HUES6 (cell line): ENCODE results near the gene APOL5.
"Not testable (repeated sequence)": the region's sequence is repeated elsewhere in the genome, so short reads cannot be mapped to it uniquely, and the experiment has no call there.

Experiments
- H3K27ac ChIP-seq: 2 replicates; pipeline ENCODE4 v1.7.0; 2013; ENCODE audit warnings: low read depth, mild to moderate bottlenecking, low read length, inconsistent platforms
- H3K27me3 ChIP-seq: 2 replicates; pipeline ENCODE4 v1.6.1; 2013; ENCODE audit warnings: low read length; ENCODE audit not compliant: control insufficient read depth, insufficient read depth
- H3K36me3 ChIP-seq: 2 replicates; pipeline ENCODE4 v1.6.1; 2013; ENCODE audit warnings: low read length; ENCODE audit not compliant: control insufficient read depth, insufficient read depth
- H3K4me1 ChIP-seq: 2 replicates; pipeline ENCODE4 v1.6.1; 2013; ENCODE audit warnings: low read length; ENCODE audit not compliant: control insufficient read depth, insufficient read depth
- H3K4me3 ChIP-seq: 2 replicates; pipeline ENCODE4 v1.5.1; 2013; ENCODE audit warnings: low read depth, low read length
- H3K9ac ChIP-seq: one replicate; pipeline ENCODE4 v1.6.1; 2013; ENCODE audit warnings: mild to moderate bottlenecking, low read length
- H3K9me3 ChIP-seq: 2 replicates; pipeline ENCODE4 v1.6.1; 2013; ENCODE audit warnings: low read depth, low read length; ENCODE audit not compliant: control insufficient read depth, insufficient read depth

The APOL5 gene

DNA sequence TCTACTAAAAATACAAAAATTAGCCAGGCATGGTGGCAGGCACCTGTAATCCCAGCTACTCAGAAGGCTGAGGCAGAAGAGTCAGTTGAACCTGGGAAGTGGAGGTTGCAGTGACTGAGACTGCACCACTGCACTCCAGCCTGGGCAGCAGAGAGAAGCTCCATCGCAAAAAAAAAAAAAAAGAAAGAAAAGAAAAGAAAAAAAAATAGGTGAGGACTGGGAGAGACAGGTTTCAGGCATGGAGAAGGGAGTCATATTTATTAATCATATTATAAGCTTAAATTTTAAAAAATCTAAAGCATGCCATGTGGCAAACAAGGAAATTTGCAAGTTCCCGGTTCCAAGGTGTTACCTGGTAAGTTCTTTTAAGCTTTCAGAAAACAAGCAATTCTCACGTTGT lies at the start of gene APOL5:
APOL5 (plus strand) TSS at position 301 of the 400 bp plus-strand sequence; CDS start at position 301, 0 bp downstream.
- Histone ChIP-seq H3K9me3 (peaks cover 8% of the 10 kb centered on the region; the same call in 1 of the 2 replicates), H3K36me3 (no peaks in the 10 kb centered on the region), H3K9ac (no peak within 1 kb of the TSS), H3K27me3 (no peaks in the 10 kb centered on the region), H3K4me3 (no peak within 1 kb of the TSS), H3K4me1 (no peaks in the 10 kb centered on the region), H3K27ac (no peak within 1 kb of the TSS)

GRCh38 chr22:35674335-35674734 lies 43.3 kb upstream of the APOL5 start:
- H3K4me3 ChIP-seq: no peak overlapping the region
- H3K4me1 ChIP-seq: no peaks in the 10 kb centered on the region; the same call in 1 of the 2 replicates
- no peaks in the 10 kb centered on the region for H3K36me3 ChIP-seq
- no peaks in the 10 kb centered on the region for H3K27me3 ChIP-seq
- H3K9me3 ChIP-seq: peaks cover 28% of the 10 kb centered on the region
- no peak overlapping the region for H3K9ac ChIP-seq
- H3K27ac ChIP-seq: no peak overlapping the region

- H3K4me1 ChIP-seq, H3K9ac ChIP-seq, H3K4me3 ChIP-seq, H3K27ac ChIP-seq, H3K27me3 ChIP-seq, H3K36me3 ChIP-seq: not testable (repeated sequence)
- peaks cover 22% of the 10 kb centered on the region for H3K9me3 ChIP-seq
These were observed 41.6 kb upstream of the APOL5 start for GRCh38 chr22:35676065-35676464.

DNA sequence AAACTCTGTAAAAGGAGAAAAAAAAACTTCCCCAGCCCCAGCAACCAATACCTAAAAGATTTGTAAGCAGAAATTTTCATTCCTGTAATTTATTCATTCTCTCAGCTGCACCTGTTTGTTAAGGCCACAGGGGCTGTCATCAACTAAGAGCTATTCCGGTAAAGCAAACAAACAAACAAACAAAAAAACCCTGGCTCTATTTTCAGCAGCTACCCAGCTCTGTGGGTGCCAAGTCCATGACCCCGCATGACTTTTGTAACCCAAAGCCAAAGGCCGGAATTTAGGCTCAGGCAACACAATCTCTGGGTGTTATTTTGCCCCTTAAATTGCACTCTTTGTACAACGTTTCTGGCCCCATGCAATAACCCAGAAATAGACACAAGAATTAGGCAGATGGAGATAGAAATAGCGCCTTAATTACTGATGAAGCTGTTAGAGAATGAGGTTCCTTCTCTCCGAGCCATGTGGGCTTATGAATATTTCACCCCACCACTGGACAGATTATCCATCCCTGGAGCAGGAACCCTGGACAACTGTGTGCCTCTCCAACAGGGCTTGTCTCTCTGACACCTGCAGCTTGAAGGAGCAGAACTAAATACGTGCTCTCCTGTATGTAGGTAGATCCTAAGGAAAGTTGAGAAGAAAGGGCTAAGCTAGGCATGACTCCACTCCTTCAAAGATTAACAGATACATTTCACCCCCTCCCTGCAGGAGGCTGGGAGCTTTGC lies 40.0 kb upstream of the APOL5 start:
- Histone ChIP-seq H3K9ac (no peak overlapping the region), H3K9me3 (peaks cover 25% of the 10 kb centered on the region), H3K27me3 (no peaks in the 10 kb centered on the region), H3K4me1 (no peaks in the 10 kb centered on the region; the same call in 1 of the 2 replicates), H3K4me3 (no peak overlapping the region), H3K27ac (no peak overlapping the region), H3K36me3 (no peaks in the 10 kb centered on the region)

- no peak overlapping the region for H3K27ac ChIP-seq
- H3K4me1 ChIP-seq: no peaks in the 10 kb centered on the region; the same call in 1 of the 2 replicates
- no peak overlapping the region for H3K9ac ChIP-seq
- no peaks in the 10 kb centered on the region for H3K36me3 ChIP-seq
- H3K4me3 ChIP-seq: no peak overlapping the region
- peaks cover 20% of the 10 kb centered on the region for H3K9me3 ChIP-seq
- H3K27me3 ChIP-seq: no peaks in the 10 kb centered on the region
These were observed 38.8 kb upstream of the APOL5 start for GRCh38 chr22:35678836-35679235.

- not testable (repeated sequence) for H3K27me3 ChIP-seq, H3K27ac ChIP-seq, H3K4me1 ChIP-seq, H3K4me3 ChIP-seq, H3K9ac ChIP-seq, H3K36me3 ChIP-seq
- peaks cover 20% of the 10 kb centered on the region for H3K9me3 ChIP-seq
These were observed 38.2 kb upstream of the APOL5 start for GRCh38 chr22:35679492-35679891.

GRCh38 chr22:35681454-35682052 lies 36.1 kb upstream of the APOL5 start:
- Histone ChIP-seq H3K36me3 (no peaks in the 10 kb centered on the region), H3K27me3 (no peaks in the 10 kb centered on the region), H3K4me3 (no peak overlapping the region), H3K4me1 (no peaks in the 10 kb centered on the region; the same call in 1 of the 2 replicates), H3K27ac (no peak overlapping the region), H3K9me3 (peaks cover 8% of the 10 kb centered on the region; the same call in 1 of the 2 replicates), H3K9ac (no peak overlapping the region)

GRCh38 chr22:35683560-35683959 lies 34.1 kb upstream of the APOL5 start:
- H3K4me3 ChIP-seq: no peak overlapping the region
- no peaks in the 10 kb centered on the region for H3K27me3 ChIP-seq
- peaks cover 11% of the 10 kb centered on the region; the same call in 1 of the 2 replicates for H3K9me3 ChIP-seq
- no peaks in the 10 kb centered on the region for H3K36me3 ChIP-seq
- no peak overlapping the region for H3K27ac ChIP-seq
- no peaks in the 10 kb centered on the region for H3K4me1 ChIP-seq
- H3K9ac ChIP-seq: no peak overlapping the region

- Histone ChIP-seq H3K9me3 (peaks cover 11% of the 10 kb centered on the region; the same call in 1 of the 2 replicates), H3K27me3 (no peaks in the 10 kb centered on the region), H3K4me3 (no peak overlapping the region), H3K9ac (no peak overlapping the region), H3K4me1 (no peaks in the 10 kb centered on the region), H3K27ac (no peak overlapping the region), H3K36me3 (no peaks in the 10 kb centered on the region)
These were observed 33.4 kb upstream of the APOL5 start for GRCh38 chr22:35684270-35684700.

DNA sequence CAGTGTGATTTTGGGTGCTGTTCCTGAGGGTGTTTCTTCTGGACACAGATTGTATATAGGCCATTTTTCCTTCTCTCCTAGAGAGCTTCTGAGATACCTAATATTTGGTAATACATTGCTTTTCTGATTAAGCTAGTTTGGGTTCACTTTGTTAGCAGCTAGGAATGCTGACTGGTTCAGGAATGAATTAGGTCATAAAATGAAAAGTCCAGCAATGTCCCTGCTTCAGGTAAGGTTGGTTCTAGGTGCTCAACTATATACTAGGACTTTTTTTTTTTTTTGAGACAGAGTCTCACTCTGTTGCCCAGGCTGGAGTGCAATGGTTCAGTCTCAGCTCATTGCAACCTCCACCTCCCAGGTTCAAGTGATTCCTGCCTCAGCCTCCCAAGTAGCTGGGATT lies 32.9 kb upstream of the APOL5 start:
- Histone ChIP-seq H3K4me3 (no peak overlapping the region), H3K27me3 (no peaks in the 10 kb centered on the region), H3K36me3 (no peaks in the 10 kb centered on the region), H3K4me1 (no peaks in the 10 kb centered on the region), H3K9ac (no peak overlapping the region), H3K9me3 (peaks cover 11% of the 10 kb centered on the region; the same call in 1 of the 2 replicates), H3K27ac (no peak overlapping the region)

DNA sequence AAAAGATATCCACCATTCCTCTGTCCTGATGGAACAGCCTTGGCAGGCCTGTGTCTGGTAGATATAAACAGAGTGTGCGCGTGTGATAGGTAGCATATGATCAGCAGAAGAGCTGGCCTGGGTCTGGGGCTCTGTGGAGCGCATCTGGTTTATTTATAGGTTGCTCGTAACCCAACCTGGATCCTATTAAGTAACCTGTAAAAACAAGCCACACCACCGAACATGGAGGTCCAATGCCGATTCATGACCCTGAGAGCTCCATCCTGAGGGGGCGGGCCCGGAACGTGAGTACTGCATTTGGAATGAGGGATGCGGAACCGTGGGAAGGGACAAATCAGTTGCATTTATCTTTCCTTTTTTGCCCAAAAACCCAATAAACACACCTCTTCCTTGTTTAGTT lies 31.9 kb upstream of the APOL5 start:
- no peaks in the 10 kb centered on the region for H3K36me3 ChIP-seq
- peaks cover 11% of the 10 kb centered on the region; the same call in 1 of the 2 replicates for H3K9me3 ChIP-seq
- H3K27me3 ChIP-seq: no peaks in the 10 kb centered on the region
- no peaks in the 10 kb centered on the region for H3K4me1 ChIP-seq
- no peak overlapping the region for H3K27ac ChIP-seq
- no peak overlapping the region for H3K4me3 ChIP-seq
- H3K9ac ChIP-seq: no peak overlapping the region
